Spleen (tissue), 7 donors: ENCODE data around the gene ZEB2.

Experiments
- POLR2A ChIP-seq, 3 donors: fragments of 450-650 bp; IDR thresholded peaks; one replicate each; pipeline ENCODE4 v1.5.1; 2017; ENCODE audit warnings: antibody characterized with exemption in 3 of 3, mild to moderate bottlenecking in 1 of 3
- TF ChIP-seq, protein P1 (sequence below), 11 experiments: fragments of 200-600 bp in 7 of 11; fragments of 450-650 bp in 4 of 11; sonication (generic) in 4 of 11; IDR thresholded peaks in 8 of 11; conservative IDR thresholded peaks in 3 of 11; 1 replicate in 7 of 11; 2 replicates in 4 of 11; pipeline versions ENCODE4 v1.4.0 to v1.8.0; 2016 to 2021; ENCODE audit warnings: antibody characterized with exemption in 11 of 11, inconsistent platforms in 4 of 11, mild to moderate bottlenecking in 1 of 11
- donor health status: DM: no; HTN: no; CAD: no; lungs with moderate emphysema.
- donor health status: DM: no; HTN: no; CAD: no.
- donor health status: DM: no; HTN: no; CAD: no.

DNA sequence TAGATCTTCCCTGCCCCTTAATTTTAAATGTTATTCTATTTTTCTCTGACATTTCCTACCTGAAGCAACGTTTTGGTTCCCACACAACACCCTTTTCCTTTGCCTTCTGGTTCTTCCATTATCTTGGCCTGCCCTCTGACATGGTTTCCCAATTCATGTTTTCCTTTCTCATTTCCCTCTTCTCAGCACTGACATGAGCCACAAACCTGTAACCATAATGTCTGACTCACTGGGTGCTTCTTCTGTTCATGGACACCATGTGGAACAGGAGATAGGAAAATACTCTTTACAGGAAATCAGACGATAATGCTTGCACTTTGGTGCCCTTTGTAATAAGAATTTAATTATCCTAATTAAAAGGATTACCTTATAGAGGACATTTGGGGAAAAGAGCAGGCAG is 142.0 kb downstream of the ZEB2 start:
- TF ChIP-seq, protein P1, sequence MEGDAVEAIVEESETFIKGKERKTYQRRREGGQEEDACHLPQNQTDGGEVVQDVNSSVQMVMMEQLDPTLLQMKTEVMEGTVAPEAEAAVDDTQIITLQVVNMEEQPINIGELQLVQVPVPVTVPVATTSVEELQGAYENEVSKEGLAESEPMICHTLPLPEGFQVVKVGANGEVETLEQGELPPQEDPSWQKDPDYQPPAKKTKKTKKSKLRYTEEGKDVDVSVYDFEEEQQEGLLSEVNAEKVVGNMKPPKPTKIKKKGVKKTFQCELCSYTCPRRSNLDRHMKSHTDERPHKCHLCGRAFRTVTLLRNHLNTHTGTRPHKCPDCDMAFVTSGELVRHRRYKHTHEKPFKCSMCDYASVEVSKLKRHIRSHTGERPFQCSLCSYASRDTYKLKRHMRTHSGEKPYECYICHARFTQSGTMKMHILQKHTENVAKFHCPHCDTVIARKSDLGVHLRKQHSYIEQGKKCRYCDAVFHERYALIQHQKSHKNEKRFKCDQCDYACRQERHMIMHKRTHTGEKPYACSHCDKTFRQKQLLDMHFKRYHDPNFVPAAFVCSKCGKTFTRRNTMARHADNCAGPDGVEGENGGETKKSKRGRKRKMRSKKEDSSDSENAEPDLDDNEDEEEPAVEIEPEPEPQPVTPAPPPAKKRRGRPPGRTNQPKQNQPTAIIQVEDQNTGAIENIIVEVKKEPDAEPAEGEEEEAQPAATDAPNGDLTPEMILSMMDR (IDR thresholded peaks at IDR 0.05 in 8 of 11, conservative IDR thresholded peaks at IDR 0.05 in 3 of 11): no peak
- TF ChIP-seq POLR2A (IDR thresholded peaks at IDR 0.05): no peak
